ENCODE measurements around the gene ANKRD11. TPM values are rescaled to one million over a fixed set of nuclear protein-coding genes. Genes with fewer than 3 reads are reported as not detected.
A peak's percentile ranks its signal among the peaks of the same experiment; 100 is the strongest.

Gene ANKRD11
- total RNA-seq, 1 donor from 2014 or later, result 63.8 TPM

DNA sequence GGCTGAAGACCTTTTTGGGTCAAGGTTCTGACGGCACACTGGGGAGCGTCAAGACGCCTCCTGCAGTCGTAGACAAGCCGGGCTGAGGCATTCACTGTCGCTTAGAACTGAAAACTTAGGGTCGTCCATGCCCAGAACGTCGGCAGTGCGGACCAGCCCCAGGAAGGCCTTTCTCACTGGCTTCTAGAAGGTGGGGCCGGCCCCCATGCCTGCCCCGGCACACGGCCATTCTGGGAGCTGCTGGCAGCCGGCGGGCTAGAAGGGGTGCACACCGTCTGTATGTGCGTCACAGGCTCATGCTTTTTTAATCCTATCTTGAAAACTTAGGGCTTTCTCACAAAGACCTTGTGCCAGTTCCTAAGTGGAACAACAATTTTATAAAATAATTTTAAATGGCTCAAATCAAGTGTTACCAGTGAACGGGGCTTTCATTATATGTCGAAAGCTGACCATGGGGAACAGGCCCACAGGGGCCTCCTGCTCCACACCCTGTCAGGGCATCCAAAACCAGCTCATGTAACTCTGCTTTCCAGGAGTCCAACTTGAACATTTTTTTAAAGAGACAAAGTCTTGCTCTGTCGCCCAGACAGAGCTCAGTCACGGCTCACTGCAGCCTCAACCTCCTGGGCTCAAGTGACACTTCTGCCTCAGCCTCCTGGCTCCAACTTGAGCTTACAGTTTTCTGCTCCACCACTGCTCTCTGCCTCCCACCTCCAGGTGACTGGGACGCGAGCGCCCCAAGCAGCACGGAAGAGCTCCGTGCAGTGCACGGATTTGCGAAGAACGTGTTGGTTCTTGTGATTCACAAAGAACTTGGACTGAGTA lies 111.2 kb downstream of the ANKRD11 start:
- Histone ChIP-seq H3K9me3 (replicated peaks) (peaks cover 11% of the 10 kb centered on the region), H3K27me3 (ENCODE audit: low read depth) (no peaks in the 10 kb centered on the region), H3K27ac (replicated peaks) (peak overlapping the region; percentile 38), H3K4me3 (peak overlapping the region; percentile 29), H3K4me1 (peaks cover 90% of the 10 kb centered on the region), H3K36me3 (no peaks in the 10 kb centered on the region)
- DNase-seq, result no peak
- intact Hi-C loops (cut with micrococcal nuclease), result no loop called here
- TF ChIP-seq, protein P1, sequence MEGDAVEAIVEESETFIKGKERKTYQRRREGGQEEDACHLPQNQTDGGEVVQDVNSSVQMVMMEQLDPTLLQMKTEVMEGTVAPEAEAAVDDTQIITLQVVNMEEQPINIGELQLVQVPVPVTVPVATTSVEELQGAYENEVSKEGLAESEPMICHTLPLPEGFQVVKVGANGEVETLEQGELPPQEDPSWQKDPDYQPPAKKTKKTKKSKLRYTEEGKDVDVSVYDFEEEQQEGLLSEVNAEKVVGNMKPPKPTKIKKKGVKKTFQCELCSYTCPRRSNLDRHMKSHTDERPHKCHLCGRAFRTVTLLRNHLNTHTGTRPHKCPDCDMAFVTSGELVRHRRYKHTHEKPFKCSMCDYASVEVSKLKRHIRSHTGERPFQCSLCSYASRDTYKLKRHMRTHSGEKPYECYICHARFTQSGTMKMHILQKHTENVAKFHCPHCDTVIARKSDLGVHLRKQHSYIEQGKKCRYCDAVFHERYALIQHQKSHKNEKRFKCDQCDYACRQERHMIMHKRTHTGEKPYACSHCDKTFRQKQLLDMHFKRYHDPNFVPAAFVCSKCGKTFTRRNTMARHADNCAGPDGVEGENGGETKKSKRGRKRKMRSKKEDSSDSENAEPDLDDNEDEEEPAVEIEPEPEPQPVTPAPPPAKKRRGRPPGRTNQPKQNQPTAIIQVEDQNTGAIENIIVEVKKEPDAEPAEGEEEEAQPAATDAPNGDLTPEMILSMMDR (IDR thresholded peaks at IDR 0.05; ENCODE audit: borderline replicate concordance), result no peak

DNA sequence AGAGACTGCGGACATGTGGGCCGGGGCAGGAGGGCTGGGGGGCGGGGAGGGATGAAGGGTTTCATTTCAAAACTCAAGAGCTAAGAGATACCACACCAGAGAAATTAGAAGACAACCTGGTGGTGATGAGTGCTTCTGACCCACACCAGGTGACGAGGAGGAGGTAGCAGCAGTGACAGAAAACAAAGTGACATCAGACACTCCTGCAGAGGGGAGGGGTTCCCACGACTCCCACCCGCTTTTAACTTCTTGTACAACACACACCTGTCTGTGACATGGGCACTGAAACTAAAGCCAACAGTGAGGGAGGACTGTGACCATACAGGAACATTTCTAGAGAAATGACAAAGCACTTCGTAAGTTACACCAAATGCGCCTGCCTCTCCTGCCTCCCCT lies 112.9 kb downstream of the ANKRD11 start:
- TF ChIP-seq, protein P1 (IDR thresholded peaks at IDR 0.05; ENCODE audit: borderline replicate concordance), result no peak
- Histone ChIP-seq H3K9me3 (replicated peaks) (peaks cover 11% of the 10 kb centered on the region), H3K4me1 (peaks cover 90% of the 10 kb centered on the region), H3K4me3 (no peak overlapping the region), H3K27ac (replicated peaks) (no peak overlapping the region), H3K27me3 (ENCODE audit: low read depth) (no peaks in the 10 kb centered on the region), H3K36me3 (no peaks in the 10 kb centered on the region)
- intact Hi-C loops (cut with micrococcal nuclease), result no loop called here
- no peak for DNase-seq

DNA sequence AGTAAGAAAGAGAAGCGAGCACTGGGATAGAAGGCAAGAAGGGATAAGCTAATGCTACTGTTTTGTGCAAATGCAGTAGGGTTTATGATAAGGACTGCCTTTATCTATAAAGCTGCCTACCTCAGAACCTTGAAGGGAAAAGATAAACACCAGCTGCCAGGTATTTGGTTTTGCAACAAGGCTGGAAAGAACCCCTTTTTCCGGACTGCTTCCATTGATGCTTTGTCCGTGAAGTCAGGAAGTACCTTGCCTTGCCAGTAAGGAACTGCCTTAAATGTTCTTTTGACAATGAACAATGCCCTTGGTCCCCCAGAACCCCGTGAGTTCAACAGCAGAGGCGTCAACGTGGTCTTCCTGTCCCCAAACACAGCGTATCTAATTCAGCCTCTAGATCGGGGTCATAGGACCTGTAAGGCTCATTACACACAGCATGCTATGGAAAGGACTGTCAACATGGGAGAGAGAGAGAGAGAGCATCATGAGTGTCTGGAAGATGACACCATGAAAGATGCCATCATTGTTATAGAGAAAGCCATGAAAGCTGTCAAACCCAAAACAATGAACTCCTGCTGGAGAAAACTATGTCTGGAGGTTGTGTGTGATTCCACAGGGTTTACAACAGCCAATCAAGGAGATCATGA lies 113.4 kb downstream of the ANKRD11 start:
- Histone ChIP-seq H3K9me3 (replicated peaks) (peaks cover 11% of the 10 kb centered on the region), H3K36me3 (no peaks in the 10 kb centered on the region), H3K27me3 (ENCODE audit: low read depth) (no peaks in the 10 kb centered on the region), H3K4me3 (no peak overlapping the region), H3K4me1 (peaks cover 90% of the 10 kb centered on the region), H3K27ac (replicated peaks) (no peak overlapping the region)
- TF ChIP-seq, protein P1 (IDR thresholded peaks at IDR 0.05; ENCODE audit: borderline replicate concordance), result no peak
- DNase-seq, result no peak
- intact Hi-C loops (cut with micrococcal nuclease), result no loop called here

DNA sequence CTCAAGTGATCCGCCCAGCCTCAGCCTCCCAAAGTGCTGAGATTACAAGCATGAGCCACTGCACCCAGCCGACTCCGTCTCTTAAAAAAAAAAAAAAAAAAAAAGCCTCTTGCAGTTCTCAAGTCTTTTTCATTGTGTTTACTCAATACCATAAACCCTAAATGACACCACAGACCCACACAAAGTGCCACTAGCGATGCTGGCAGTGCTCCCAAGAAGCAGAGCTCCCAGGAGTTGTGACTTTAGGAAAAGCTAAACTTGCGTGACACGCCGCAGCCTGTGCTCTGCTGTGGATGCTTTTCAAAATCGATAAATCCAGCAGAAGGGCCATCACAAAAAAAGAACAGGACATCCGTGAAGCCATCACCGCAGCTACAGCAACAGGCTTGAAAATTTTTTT lies 114.7 kb downstream of the ANKRD11 start:
- Histone ChIP-seq H3K4me3 (no peak overlapping the region), H3K9me3 (replicated peaks) (peaks cover 11% of the 10 kb centered on the region), H3K27ac (replicated peaks) (no peak overlapping the region), H3K4me1 (peaks cover 90% of the 10 kb centered on the region), H3K27me3 (ENCODE audit: low read depth) (no peaks in the 10 kb centered on the region), H3K36me3 (no peaks in the 10 kb centered on the region)
- intact Hi-C loops (cut with micrococcal nuclease), result no loop called here
- no peak for DNase-seq
- TF ChIP-seq, protein P1 (IDR thresholded peaks at IDR 0.05; ENCODE audit: borderline replicate concordance), result no peak

DNA sequence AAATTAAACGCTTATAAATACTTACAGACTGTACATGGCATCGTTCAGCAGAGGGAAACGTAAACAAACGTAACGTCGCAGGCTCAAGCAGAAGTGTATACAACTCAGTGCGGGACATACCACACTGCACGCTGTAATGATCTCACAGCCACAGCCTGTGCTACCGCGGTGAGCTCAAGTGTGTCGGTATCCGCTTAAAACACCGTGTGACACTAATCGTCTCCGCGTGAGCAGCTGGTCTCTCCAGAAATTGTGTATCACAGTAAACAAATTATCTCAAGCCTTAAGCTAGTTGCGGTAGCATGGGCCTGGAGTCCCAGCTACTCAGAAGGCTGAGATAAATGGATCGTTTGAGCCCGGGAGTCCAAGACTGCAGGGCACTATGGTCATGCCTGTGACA lies 115.3 kb downstream of the ANKRD11 start:
- peak overlapping the region; percentile 70 for H3K27ac ChIP-seq (replicated peaks)
- no peak overlapping the region for H3K4me3 ChIP-seq
- no peaks in the 10 kb centered on the region for H3K36me3 ChIP-seq
- H3K9me3 ChIP-seq (replicated peaks), result peaks cover 11% of the 10 kb centered on the region
- intact Hi-C loops (cut with micrococcal nuclease), result no loop called here
- TF ChIP-seq, protein P1 (IDR thresholded peaks at IDR 0.05; ENCODE audit: borderline replicate concordance), result no peak
- H3K27me3 ChIP-seq (ENCODE audit: low read depth), result no peaks in the 10 kb centered on the region
- H3K4me1 ChIP-seq, result peaks cover 90% of the 10 kb centered on the region
- DNase-seq, result no peak
